Right lobe of liver (tissue), 6 donors: Measurements from ENCODE around the gene NT5C1A. TPM values are rescaled to one million over a fixed set of nuclear protein-coding genes. Genes with fewer than 3 reads are reported as not detected.

ENCODE experiments used
- ATAC-seq, 4 donors: fragments of 200-7000 bp; cut with Tn5 transposase; one replicate each; pipeline ENCODE4 v1.9.1; 2020; ENCODE audit warnings: mild to moderate bottlenecking in 4 of 4, moderate library complexity in 4 of 4
- DNase-seq, 3 donors: peaks; one replicate each; pipeline ENCODE4 v3.0.0-alpha.2; 2020
- H3K27ac ChIP-seq, 3 donors: fragments of 200-600 bp; one replicate each; pipeline ENCODE4 v1.8.0; 2022
- H3K27me3 ChIP-seq, 2 donors: fragments of 200-600 bp; one replicate each; pipeline ENCODE4 v1.8.0; 2022
- H3K36me3 ChIP-seq, 4 donors: fragments of 200-600 bp; sonication (generic) in 1 of 4; one replicate each; pipeline versions ENCODE4 v1.5.1 to v1.8.0; 2017 to 2022; ENCODE audit warnings: control low read depth in 1 of 4
- H3K4me1 ChIP-seq, 4 donors: fragments of 200-600 bp; sonication (generic) in 1 of 4; one replicate each; pipeline versions ENCODE4 v1.5.1 to v1.8.0; 2017 to 2022; ENCODE audit warnings: control low read depth in 1 of 4
- H3K4me3 ChIP-seq, 3 donors: fragments of 200-600 bp; one replicate each; pipeline ENCODE4 v1.8.0; 2022
- H3K9me3 ChIP-seq, 4 donors: fragments of 200-600 bp; sonication (generic) in 1 of 4; one replicate each; pipeline versions ENCODE4 v1.5.1 to v1.8.0; 2017 to 2022; ENCODE audit warnings: control low read depth in 1 of 4
- POLR2A ChIP-seq: fragments of 450-650 bp; IDR thresholded peaks from one replicate; pipeline ENCODE4 v1.6.1; 2017; ENCODE audit warnings: antibody characterized with exemption, mild to moderate bottlenecking
- WGBS: methylation state at CpG from one replicate; pipeline ENCODE4 v1.1.6; 2018; ENCODE audit warnings: low coverage, low lambda C conversion rate; ENCODE audit not compliant: insufficient coverage; ENCODE audit errors: missing lambda C conversion rate; 5-methylcytosine and 5-hydroxymethylcytosine counted together
- intact Hi-C, 2 donors: fragments of 100-400 bp; cut with DNase I; formaldehyde crosslinking; loops; one replicate each; pipeline versions ENCODE4 v1.11.2 to v1.14.1; 2022
- total RNA-seq, 6 experiments: library from RNA; depleted of rRNA in 2 of 6; stranded (reverse); fragments of >200 nt in 2 of 6; fragmentation: NEBNext Ultra II Directional in 3 of 6; extraction: Animal tissue kit (Norgen Biotek cat#: 25700) in 3 of 6; gene quantifications; one replicate each; pipeline versions ENCODE4 v1.1.0 to v1.2.4, GENCODE V29; 2016 to 2023
- TF ChIP-seq, protein P1 (sequence below), 4 donors: fragments of 200-600 bp in 3 of 4; fragments of 450-650 bp in 1 of 4; IDR thresholded peaks; one replicate each; pipeline versions ENCODE4 v1.5.1 to v1.8.0; 2016 to 2022; ENCODE audit warnings: antibody characterized with exemption in 4 of 4, mild to moderate bottlenecking in 2 of 4
- donor health status: DM: no; HTN: yes; CAD: no.
- donor health status: DM: no; HTN: no; CAD: no.
- donor health status: DM: no; HTN: no; CAD: no.
- donor health status: DM: no; HTN: yes; CAD: no.
- donor health status: DM: no; HTN: yes; CAD: no.

NT5C1A gene
- total RNA-seq, 6 experiments from 2014 or later: not detected

DNA sequence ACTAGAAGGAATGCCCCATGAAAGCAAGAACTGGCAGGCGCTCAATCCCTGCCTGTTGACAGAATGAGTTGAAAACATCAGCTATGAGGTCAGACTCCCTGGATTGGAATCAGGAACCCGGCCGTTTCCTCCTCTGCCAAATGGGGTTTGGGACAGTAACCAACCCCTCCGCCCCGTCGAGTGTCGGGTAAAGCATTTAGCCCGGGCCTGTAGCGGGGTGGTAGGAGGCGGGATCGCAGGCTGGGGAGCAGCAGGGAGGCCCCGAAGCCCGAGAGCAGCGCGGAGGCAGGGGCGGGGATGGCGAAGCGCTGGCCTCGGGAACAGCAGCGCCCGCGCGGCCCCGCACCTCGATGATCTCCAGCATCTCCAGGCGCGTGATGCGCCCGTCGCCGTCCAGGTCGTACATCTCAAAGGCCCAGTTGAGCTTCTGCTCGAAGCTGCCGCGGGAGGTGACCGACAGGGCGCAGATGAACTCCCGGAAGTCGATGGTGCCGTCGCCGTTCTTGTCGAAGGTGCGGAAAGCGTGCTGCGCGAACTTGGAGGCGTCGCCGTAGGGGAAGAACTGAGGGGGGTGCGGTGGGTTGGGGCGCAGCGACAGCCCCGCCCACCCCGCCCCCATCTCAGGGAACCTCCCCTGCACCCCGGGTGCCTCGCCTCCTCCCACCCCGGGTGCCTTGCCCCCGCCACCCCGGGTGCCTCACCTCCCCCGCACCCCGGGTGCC lies 11.8 kb upstream of the NT5C1A start:
- no peak overlapping the region for H3K27ac ChIP-seq
- H3K27me3 ChIP-seq: peaks cover 0 to 6% of the 10 kb centered on the region in 2 donors
- no peaks in the 10 kb centered on the region for H3K4me1 ChIP-seq
- 23% methylated on average over 18 of the region's 62 CpGs for WGBS
- H3K9me3 ChIP-seq: no peaks in the 10 kb centered on the region
- ATAC-seq (no peak), DNase-seq (no peak)
- no peaks in the 10 kb centered on the region for H3K36me3 ChIP-seq
- no peak overlapping the region for H3K4me3 ChIP-seq
- intact Hi-C loops: no loop called here
- TF ChIP-seq, protein P1, sequence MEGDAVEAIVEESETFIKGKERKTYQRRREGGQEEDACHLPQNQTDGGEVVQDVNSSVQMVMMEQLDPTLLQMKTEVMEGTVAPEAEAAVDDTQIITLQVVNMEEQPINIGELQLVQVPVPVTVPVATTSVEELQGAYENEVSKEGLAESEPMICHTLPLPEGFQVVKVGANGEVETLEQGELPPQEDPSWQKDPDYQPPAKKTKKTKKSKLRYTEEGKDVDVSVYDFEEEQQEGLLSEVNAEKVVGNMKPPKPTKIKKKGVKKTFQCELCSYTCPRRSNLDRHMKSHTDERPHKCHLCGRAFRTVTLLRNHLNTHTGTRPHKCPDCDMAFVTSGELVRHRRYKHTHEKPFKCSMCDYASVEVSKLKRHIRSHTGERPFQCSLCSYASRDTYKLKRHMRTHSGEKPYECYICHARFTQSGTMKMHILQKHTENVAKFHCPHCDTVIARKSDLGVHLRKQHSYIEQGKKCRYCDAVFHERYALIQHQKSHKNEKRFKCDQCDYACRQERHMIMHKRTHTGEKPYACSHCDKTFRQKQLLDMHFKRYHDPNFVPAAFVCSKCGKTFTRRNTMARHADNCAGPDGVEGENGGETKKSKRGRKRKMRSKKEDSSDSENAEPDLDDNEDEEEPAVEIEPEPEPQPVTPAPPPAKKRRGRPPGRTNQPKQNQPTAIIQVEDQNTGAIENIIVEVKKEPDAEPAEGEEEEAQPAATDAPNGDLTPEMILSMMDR (IDR thresholded peaks at IDR 0.05): no peak
- no peak for TF ChIP-seq POLR2A

DNA sequence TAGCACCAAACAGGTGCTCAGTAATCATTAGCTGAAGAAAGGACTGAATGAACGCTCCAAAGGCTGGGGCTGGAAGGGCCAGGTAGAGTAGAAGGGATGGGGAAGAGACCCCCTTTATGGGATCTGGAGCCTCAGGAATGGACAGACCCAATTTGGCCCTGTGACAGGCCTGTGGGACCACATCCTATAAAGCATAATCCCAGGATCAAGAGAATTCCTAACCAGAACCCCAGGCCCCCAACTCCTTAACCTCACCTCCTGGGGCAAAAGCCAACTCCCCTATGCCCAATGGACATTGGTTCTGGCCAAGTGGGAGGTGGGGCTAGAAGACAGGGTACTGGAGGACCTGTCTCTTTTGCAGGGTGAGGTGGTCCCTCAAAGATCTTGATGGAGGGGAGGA lies 10.1 kb upstream of the NT5C1A start:
- 38% methylated on average over 1 of the region's 1 CpG for WGBS
- peaks cover 0 to 6% of the 10 kb centered on the region in 2 donors for H3K27me3 ChIP-seq

DNA sequence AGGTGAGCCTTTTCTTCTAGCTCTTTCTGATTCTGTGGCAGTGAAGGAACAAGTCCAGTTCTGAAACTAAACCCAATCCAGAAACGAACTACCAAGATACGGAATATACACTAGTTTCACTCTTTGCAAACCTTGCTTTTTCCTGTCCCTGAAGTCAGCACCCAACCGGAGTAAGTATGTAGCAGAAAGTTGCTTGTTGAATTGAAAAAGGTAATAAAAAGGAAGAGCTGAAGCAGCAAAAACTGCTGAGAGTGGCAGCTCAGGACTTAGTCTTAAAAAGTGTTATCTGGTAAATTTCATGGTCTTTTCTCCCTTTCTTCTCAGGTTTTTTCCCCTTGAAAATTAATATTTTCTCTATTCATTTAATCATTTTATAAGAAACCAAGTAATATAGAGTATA lies 9.4 kb upstream of the NT5C1A start:
- H3K4me1 ChIP-seq: no peaks in the 10 kb centered on the region
- intact Hi-C loops: no loop called here
- H3K27ac ChIP-seq: no peak overlapping the region
- no peaks in the 10 kb centered on the region for H3K36me3 ChIP-seq
- ATAC-seq: no peak
- DNase-seq: no peak
- H3K4me3 ChIP-seq: no peak overlapping the region
- H3K9me3 ChIP-seq: no peaks in the 10 kb centered on the region
- TF ChIP-seq, protein P1 (IDR thresholded peaks at IDR 0.05): no peak
- no peak for TF ChIP-seq POLR2A
- WGBS: 42% methylated on average over 3 of the region's 3 CpGs
- H3K27me3 ChIP-seq: peaks cover 0 to 6% of the 10 kb centered on the region in 2 donors

More for the DNA sequence above, 10.1 kb upstream of the NT5C1A start:
- no peak overlapping the region for H3K27ac ChIP-seq
- ATAC-seq (no peak), DNase-seq (no peak)
- intact Hi-C loops: no loop called here
- H3K4me3 ChIP-seq: no peak overlapping the region
- no peaks in the 10 kb centered on the region for H3K9me3 ChIP-seq
- no peaks in the 10 kb centered on the region for H3K4me1 ChIP-seq
- TF ChIP-seq POLR2A: no peak
- TF ChIP-seq, protein P1 (IDR thresholded peaks at IDR 0.05): no peak
- H3K36me3 ChIP-seq: no peaks in the 10 kb centered on the region

DNA sequence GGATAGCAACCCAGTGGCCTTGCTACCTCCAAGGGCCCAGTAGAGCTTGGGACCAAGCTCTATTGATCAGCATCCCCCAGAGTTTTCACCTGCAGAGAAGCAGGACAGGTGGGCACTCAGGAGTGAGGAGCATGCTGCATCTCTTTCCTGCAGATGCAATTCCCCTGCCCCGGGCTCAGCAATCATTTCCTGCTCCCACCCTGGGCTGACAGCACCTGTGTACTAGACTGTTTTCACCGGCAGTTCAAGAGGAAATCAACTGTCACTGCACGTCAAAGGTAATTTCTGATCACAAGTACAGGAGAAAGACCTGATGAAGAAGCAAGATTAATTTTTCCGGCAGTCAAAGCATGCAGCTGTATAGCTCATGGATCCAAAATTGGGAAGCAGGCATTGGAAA lies 8.8 kb upstream of the NT5C1A start:
- intact Hi-C loops: no loop called here
- TF ChIP-seq, protein P1 (IDR thresholded peaks at IDR 0.05): no peak
- TF ChIP-seq POLR2A: no peak
- no peaks in the 10 kb centered on the region for H3K4me1 ChIP-seq
- no peak overlapping the region for H3K4me3 ChIP-seq
- no peaks in the 10 kb centered on the region for H3K36me3 ChIP-seq
- H3K27ac ChIP-seq: no peak overlapping the region
- no peak for DNase-seq
- ATAC-seq: no peak
- WGBS: 49% methylated on average over 4 of the region's 4 CpGs
- peaks cover 0 to 6% of the 10 kb centered on the region in 2 donors for H3K27me3 ChIP-seq
- H3K9me3 ChIP-seq: no peaks in the 10 kb centered on the region
